ENCODE results near the gene DNM1. TPM values are rescaled to one million over a fixed set of nuclear protein-coding genes. Genes with fewer than 3 reads are reported as not detected.

The DNM1 gene
- total and polyA plus RNA-seq, 2 of the 8 experiments (the other 6 are each of a cell fraction or from before 2014, with no cell fraction given): 34.3 to 62.7 TPM

- no peaks in the 10 kb centered on the region for H3K4me1 ChIP-seq (replicated peaks in 1 of 4; ENCODE audit: control insufficient read depth in 3 of 4, insufficient read depth in 4 of 4, low read length in 3 of 4)
- CTCF ChIA-PET (ENCODE audit: partially characterized antibody): interaction anchor here (1.0 to 2.8 kb wide), 19 partner anchors 9 to 95 kb away, joined by 3 to 15 read pairs (median 5); no protein-coding TSS in a partner anchor
- H3K27ac ChIP-seq (ENCODE audit: low read depth, low read length): no peak overlapping the region
- H2AK5ac ChIP-seq (ENCODE audit: low read depth, low read length): no peak overlapping the region
- no peaks in the 10 kb centered on the region for H3K79me1 ChIP-seq (ENCODE audit: low read depth, low read length)
- no peak overlapping the region for H2BK5ac ChIP-seq (ENCODE audit: low read depth, low read length)
- H2BK20ac ChIP-seq (ENCODE audit: low read length): no peak overlapping the region
- H3K27me3 ChIP-seq (replicated peaks in 1 of 4; ENCODE audit: control insufficient read depth in 3 of 4, extremely low read depth in 1 of 4, insufficient read depth in 3 of 4, low read length in 3 of 4): no peaks in the 10 kb centered on the region
- no peak overlapping the region for H2BK12ac ChIP-seq (ENCODE audit: low read depth, low read length)
- H3K4me2 ChIP-seq (ENCODE audit: insufficient read depth in 1 of 2, low read depth in 2 of 2, low read length in 2 of 2): no peak overlapping the region
- no peak overlapping the region for H4K5ac ChIP-seq (ENCODE audit: insufficient read length, low read depth, low read length)
- POLR2A ChIA-PET (ENCODE audit: partially characterized antibody): interaction anchor here (1.1 to 1.2 kb wide), 4 partner anchors 8 to 22 kb away, joined by 3 to 8 read pairs (median 4); partner anchors contain the start of gene BBLN
- no peak overlapping the region for H4K91ac ChIP-seq (replicated peaks; ENCODE audit: insufficient read length, low read length)
- no peak overlapping the region for H3K56ac ChIP-seq (replicated peaks; ENCODE audit: insufficient read length, low read depth, low read length)
- DNase-seq (ENCODE audit: low read depth in 1 of 2, low spot score in 2 of 2) (no peak), FAIRE-seq (no peak)
- H3K79me2 ChIP-seq (ENCODE audit: control insufficient read depth in 1 of 2, insufficient read depth in 2 of 2, low read length in 2 of 2): no peaks in the 10 kb centered on the region
- no peak overlapping the region for H2BK15ac ChIP-seq (ENCODE audit: low read length)
- no peak overlapping the region for H3K23ac ChIP-seq (ENCODE audit: insufficient read length)
- H3K9ac ChIP-seq (replicated peaks in 1 of 4; ENCODE audit: extremely low read depth in 1 of 4, low read depth in 3 of 4, low read length in 3 of 4): no peak overlapping the region
- H3K18ac ChIP-seq (ENCODE audit: extremely low read depth, low read length): no peak overlapping the region
- no peak overlapping the region for H3K4me3 ChIP-seq (ENCODE audit: extremely low read depth in 1 of 4, insufficient read depth in 2 of 4, low read depth in 3 of 4, low read length in 4 of 4)
- H4K8ac ChIP-seq (ENCODE audit: extremely low read depth, insufficient read depth, low read length): no peak overlapping the region
- no peaks in the 10 kb centered on the region for H3K23me2 ChIP-seq (ENCODE audit: low read depth, low read length)
- H4K20me1 ChIP-seq (replicated peaks in 1 of 2; ENCODE audit: control insufficient read depth in 1 of 2, insufficient read depth in 2 of 2, low read length in 2 of 2): peaks cover 0 to 13% of the 10 kb centered on the region in 2 experiments
- peaks cover 11 to 31% (median 22%) of the 10 kb centered on the region in 4 experiments for H3K36me3 ChIP-seq (ENCODE audit: control insufficient read depth in 2 of 4, insufficient read depth in 4 of 4, low read length in 3 of 4)
- H3K14ac ChIP-seq (ENCODE audit: insufficient read length): no peak overlapping the region
- no peak overlapping the region for H2AFZ ChIP-seq (ENCODE audit: low read length)
- no peak overlapping the region for H2BK120ac ChIP-seq (replicated peaks; ENCODE audit: low read depth, low read length)
- no peak overlapping the region for H3K4ac ChIP-seq (replicated peaks; ENCODE audit: insufficient read length, low read depth, low read length)
- H3K9me3 ChIP-seq (ENCODE audit: insufficient read depth in 2 of 2, low read depth in 1 of 2, low read length in 1 of 2): peaks cover 0 to 4% of the 10 kb centered on the region in 2 experiments; a peak in 1 of 4 replicates
- WGBS, 2 experiments (ENCODE audit: extremely low coverage in 1 of 2, insufficient coverage in 1 of 2, insufficient read length in 1 of 2, insufficient replicate concordance in 2 of 2, low coverage in 1 of 2, low lambda C conversion rate in 2 of 2, missing lambda C conversion rate in 1 of 2): 99% methylated on average over 12 of the region's 12 CpGs; no CpG with 5 or more reads in 1 of the 2 experiments
- no peak for TF ChIP-seq SP1 (IDR thresholded peaks at IDR 0.05; ENCODE audit: low read depth, low read length)
- no peak for TF ChIP-seq BACH1 (IDR thresholded peaks at IDR 0.05; ENCODE audit: low read length)
- no peak for TF ChIP-seq GABPA (IDR thresholded peaks at IDR 0.05; ENCODE audit: borderline replicate concordance, insufficient read depth, low read length)
- no peak for TF ChIP-seq MAFK (IDR thresholded peaks at IDR 0.05; ENCODE audit: low read depth, low read length)
- TF ChIP-seq SUZ12 (IDR thresholded peaks at IDR 0.05; ENCODE audit: low read length): no peak
- no peak for TF ChIP-seq ATF3 (IDR thresholded peaks at IDR 0.05; ENCODE audit: insufficient read depth, low read depth, low read length)
- no peak for TF ChIP-seq SIRT6 (IDR thresholded peaks at IDR 0.05; ENCODE audit: low read length)
- no peak for TF ChIP-seq ATF2 (IDR thresholded peaks at IDR 0.05; ENCODE audit: low read length)
- TF ChIP-seq PHF8 (conservative IDR thresholded peaks at IDR 0.05; ENCODE audit: low read depth, low read length): no peak
- TF ChIP-seq TAF7 (optimal IDR thresholded peaks at IDR 0.05; ENCODE audit: borderline replicate concordance, low read depth, low read length): no peak
Measured at GRCh38 chr9:128182893-128183588, 20.1 kb upstream of the DNM1 start.
